GM19240 (cell line): ENCODE data around the gene KCNQ2.
"Not testable (repeated sequence)": the region's sequence is repeated elsewhere in the genome, so short reads cannot be mapped to it uniquely, and the experiment has no call there.

Experiments
- DNase-seq: peaks from one replicate; pipeline ENCODE4 v3.0.0; 2011; ENCODE audit warnings: low spot score; ENCODE audit not compliant: insufficient read length

The KCNQ2 gene

GRCh38 chr20:63387917-63388316, 84.5 kb downstream of the KCNQ2 start:
- DNase-seq = no peak

GRCh38 chr20:63387393-63387792, 85.1 kb downstream of the KCNQ2 start:
- no peak for DNase-seq

- no peak for DNase-seq
These were observed 86.0 kb downstream of the KCNQ2 start for GRCh38 chr20:63386491-63386890.

- DNase-seq = no peak
These were observed 86.6 kb downstream of the KCNQ2 start for GRCh38 chr20:63385819-63386218.

GRCh38 chr20:63384336-63384735, 88.1 kb downstream of the KCNQ2 start:
- no peak for DNase-seq

- DNase-seq = no peak
These were observed 88.9 kb downstream of the KCNQ2 start for GRCh38 chr20:63383556-63383955.

- DNase-seq = no peak
These were observed 89.7 kb downstream of the KCNQ2 start for GRCh38 chr20:63382551-63383300.

GRCh38 chr20:63381781-63382431, 90.5 kb downstream of the KCNQ2 start:
- DNase-seq = peak; percentile 52

GRCh38 chr20:63380346-63380870, 92.0 kb downstream of the KCNQ2 start:
- DNase-seq = no peak

GRCh38 chr20:63379872-63380271, 92.6 kb downstream of the KCNQ2 start:
- DNase-seq = not testable (repeated sequence)

- no peak for DNase-seq
These were observed 93.2 kb downstream of the KCNQ2 start for GRCh38 chr20:63379296-63379695.

- no peak for DNase-seq
These were observed 93.8 kb downstream of the KCNQ2 start for GRCh38 chr20:63378626-63379025.

- no peak for DNase-seq
These were observed 94.5 kb downstream of the KCNQ2 start for GRCh38 chr20:63377951-63378381.

GRCh38 chr20:63377256-63377941, 95.1 kb downstream of the KCNQ2 start:
- no peak for DNase-seq

- DNase-seq = no peak
These were observed 95.9 kb downstream of the KCNQ2 start for GRCh38 chr20:63376283-63377250.

GRCh38 chr20:63375438-63375837, 97.0 kb downstream of the KCNQ2 start:
- DNase-seq = no peak

- no peak for DNase-seq
These were observed 98.0 kb downstream of the KCNQ2 start for GRCh38 chr20:63374504-63374903.

- DNase-seq = no peak
These were observed 98.5 kb downstream of the KCNQ2 start for GRCh38 chr20:63373996-63374395.

GRCh38 chr20:63372971-63373885, 99.2 kb downstream of the KCNQ2 start:
- no peak for DNase-seq
